Erythroblast (primary cell): Measurements from ENCODE around the gene PIGU.
"Not testable (repeated sequence)": the region's sequence is repeated elsewhere in the genome, so short reads cannot be mapped to it uniquely, and the experiment has no call there.

Source experiments
- GATA1 ChIP-seq: IDR thresholded peaks from 2 replicates; pipeline ENCODE4 v1.6.1; 2011; ENCODE audit warnings: low read depth, mild to moderate bottlenecking, control low read depth, low read length, moderate library complexity
- POLR2A ChIP-seq: IDR thresholded peaks from 2 replicates; pipeline ENCODE4 v1.6.1; 2011; ENCODE audit warnings: mild to moderate bottlenecking, low read length

DNA sequence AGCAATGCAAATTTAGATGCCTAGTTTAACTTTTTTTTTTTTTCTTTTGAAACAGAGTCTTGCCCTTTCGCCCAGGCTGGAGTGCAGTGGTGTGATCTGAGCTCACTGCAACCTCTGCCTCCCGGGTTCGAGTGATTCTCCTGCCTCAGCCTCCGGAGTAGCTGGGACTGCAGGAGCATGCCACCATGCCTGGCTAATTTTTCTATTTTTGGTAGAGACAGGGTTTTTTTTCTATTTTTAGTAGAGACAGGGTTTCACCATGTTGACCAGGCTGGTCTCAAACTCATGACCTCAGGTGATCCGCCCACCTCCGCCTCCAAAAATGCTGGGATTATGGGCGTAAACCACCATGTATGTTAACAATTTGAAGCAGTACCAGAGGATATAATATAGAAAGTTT, 158.0 kb downstream of the PIGU start:
- TF ChIP-seq POLR2A, GATA1: not testable (repeated sequence)
